NCI-H187 (cell line): ENCODE measurements around the gene SLC16A9.

Source experiments
- DNase-seq, 2 experiments: peaks; one replicate each; lab custom pipeline; 2025; lab: John Stamatoyannopoulos, UW

The SLC16A9 gene

DNA sequence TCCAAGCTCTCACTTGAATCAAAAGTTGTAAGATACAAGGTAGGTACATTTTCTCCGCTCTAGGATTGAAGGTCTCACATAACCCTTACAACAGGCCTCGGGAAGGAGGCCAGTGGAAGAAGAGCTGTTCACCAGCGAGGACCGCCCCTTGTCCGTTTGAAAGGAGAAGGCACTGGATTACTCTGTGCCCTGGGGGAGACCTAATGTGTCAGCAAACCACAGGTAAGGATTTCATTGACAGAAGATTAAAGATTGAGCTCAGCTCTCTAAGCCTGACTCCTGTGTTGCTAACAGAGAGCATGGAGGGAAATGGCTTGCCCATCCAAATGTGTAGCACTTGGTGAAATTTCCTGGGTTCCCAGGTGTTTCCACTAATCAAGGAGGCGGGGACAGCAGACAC, 81.2 kb downstream of the SLC16A9 start:
- DNase-seq, result no peak

DNA sequence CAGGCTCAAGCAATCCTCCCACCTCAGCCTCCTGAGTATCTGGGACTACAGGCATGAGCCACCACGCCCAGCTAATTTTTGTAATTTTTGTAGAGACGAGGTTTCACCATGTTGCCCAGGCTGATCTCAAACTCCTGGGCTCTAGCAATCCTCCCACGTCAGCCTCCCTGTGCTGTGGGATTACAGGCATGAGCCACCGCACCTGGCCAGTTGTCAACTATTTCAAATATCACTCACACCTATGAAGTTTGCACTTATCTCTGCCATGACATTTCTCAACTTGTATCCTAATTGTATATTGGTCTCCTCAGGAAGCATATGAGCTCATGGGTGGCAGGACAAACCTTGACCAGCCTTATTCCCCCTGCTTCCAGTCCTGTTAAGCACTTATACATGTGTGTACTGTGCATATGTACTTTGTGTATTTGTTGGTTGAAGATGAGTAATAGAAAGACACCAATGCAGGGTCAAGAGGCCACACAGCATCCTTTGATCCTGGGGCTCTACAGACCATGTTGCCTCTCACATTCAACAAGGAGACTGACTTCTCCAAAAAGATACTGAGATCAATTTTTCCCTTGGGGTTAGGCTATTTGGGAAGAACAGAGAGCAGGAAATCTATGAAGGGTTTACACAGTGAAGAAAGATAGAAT, 82.2 kb downstream of the SLC16A9 start:
- DNase-seq, result no peak

DNA sequence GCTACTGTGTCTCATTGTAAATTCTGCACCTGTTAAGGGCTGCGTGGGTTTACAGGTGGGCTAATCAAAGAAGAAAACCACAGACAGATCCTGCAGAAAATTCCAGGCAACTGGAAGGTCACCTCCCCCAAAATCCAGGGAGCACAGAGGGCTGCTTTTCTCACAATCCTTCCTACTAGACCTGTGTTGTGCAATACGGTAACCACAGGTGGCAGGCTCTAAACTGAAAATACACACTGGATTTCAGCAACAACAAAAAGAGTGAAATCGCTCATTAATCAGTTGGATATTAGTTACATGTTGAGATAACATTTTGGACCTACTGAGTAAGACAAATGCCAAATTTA, 83.2 kb downstream of the SLC16A9 start:
- no peak for DNase-seq

DNA sequence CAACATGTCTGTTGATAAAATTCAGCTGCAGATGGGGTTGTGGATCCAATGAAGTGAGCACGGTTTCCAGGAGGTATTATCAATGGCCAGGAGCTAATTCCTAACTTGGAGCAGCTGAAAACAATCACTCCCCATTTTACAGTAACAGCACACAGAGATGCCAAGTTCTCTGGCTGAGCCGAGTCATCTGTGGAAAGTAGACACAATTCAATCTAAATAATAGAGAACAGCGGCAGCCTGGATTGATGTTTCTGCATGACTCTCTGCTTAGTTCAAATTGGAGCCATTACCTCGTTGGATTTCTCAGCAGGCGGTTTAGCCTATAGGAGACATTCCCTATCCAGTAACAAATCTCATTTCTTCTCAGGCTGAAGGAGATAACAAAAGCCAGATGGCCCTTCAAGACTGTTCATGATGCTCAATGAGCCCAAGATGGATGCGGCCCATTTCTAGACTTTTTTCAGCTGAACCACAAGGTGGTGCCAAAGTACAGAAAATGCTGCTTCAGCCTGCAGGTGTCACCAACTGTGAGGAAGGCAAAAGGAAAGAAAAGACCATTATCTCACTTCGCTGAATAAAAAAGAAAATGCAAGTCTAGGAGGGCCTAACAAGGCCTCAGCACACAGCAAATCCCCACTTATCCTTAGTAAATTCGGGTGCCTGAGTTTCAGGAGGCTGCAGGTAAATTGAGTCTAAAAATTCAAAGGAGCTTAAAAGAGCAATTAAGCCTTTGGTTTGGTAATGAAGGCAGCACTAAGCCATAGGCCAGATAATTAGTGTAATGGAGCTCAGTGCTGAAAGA, 83.7 kb downstream of the SLC16A9 start:
- DNase-seq, result peak in 1 of 2 experiments; percentile 18

GRCh38 chr10:59624951-59625350, 84.7 kb downstream of the SLC16A9 start:
- no peak for DNase-seq

GRCh38 chr10:59624136-59624535, 85.5 kb downstream of the SLC16A9 start:
- no peak for DNase-seq

DNA sequence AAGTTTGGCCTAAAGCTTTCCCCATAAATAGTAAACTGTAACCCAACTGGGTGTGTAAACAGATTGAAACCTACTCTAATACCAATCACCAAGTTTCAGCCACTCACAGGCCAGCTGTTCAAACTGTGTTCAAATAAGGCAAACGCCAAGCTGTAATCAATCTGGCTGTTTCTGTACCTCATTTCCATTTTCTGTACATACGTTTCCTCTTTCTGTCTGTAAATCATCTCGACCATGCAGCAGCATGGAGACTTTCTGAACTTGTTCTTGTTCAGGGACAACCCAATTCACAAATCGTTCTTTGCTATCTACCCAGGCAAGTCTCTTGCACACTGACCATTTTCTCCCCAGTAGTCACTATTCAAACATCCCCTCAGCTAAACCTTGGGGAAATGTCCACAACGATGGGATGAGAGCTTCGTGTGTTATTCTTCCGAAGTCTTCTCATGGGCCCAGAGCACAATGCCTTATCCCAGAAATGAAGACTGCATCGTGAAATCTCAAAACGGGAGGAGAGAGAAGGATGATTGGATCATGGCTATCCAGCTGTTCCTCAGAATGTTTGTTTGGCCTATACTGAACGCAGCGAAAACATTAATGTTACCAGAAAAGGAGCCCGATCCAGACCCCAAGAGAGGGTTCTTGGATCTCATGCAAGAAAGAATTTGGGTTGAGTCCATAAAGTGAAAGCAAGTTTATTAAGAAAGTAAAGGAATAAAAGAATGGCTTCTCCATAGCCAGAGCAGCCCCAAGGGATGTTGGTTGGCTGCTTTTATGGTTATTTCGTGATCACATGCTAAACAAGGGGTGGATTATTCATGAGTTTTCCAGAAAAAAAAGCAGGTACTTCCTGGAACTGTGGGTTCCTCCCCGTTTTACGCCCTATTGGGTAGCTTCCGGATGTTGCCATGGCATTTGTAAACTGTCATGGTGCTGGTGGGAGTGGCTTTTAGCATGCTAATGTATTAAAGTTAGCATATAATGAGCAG, 86.2 kb downstream of the SLC16A9 start:
- DNase-seq, result no peak

- DNase-seq, result peak; percentile 5 to 26
Observed at GRCh38 chr10:59622320-59623132, 87.1 kb downstream of the SLC16A9 start.

GRCh38 chr10:59621771-59622170, 87.9 kb downstream of the SLC16A9 start:
- DNase-seq, result no peak

DNA sequence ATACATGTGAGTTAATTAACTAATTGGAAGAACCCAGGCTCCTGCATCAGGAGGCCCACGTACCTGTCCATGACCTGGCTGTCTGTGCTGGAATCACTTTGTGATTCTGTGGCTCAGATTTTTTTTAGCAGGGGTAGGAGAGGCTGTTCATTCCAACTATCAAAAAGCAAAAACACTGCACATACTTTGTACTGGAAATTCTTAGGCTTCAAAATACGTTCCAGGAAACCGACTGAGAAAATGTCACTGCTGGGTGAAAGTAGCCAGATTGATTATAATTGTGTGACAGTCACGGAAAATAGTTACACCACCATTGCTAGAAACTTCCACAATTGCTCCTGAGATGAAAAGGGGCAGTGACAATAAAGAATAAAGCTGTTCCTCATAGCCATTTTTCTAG, 91.0 kb downstream of the SLC16A9 start:
- no peak for DNase-seq

DNA sequence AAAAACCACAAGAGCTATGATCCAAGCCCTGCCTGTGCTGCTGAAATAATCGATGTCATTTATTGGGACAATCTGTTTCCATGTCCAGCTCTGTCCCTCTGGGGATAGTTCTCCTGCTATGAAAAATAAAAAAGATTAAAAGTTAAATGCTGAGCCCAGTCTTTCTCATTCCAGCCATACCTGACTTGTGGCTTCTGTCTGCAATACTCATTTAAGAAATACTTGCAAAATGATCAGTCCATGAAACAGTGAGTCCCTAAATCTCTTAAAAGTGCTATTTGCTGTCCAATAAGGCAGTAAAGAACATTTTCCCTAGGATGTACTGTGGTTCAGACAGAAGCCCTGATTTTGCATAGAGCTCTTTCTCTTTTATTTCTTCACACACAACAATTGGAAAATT, 91.7 kb downstream of the SLC16A9 start:
- no peak for DNase-seq

DNA sequence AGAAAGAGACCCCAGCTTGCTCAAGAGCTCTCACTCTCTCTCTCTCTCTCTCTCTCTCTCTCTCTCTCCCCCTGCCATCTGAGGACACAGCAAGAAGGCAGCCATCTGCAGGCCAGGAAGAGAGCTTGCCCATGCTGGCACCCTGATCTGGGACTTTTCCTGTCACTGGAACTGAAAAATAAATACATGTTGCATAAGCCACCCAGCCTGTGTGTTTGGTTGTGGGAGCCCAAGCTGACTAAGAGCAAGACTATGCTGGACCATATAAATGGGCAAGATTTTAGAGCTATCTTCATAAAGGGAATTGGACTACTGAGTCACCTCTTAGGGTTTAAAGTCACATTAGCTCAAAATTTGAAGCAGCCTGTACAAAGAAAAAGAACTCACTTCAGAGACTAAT, 98.6 kb downstream of the SLC16A9 start:
- no peak for DNase-seq

DNA sequence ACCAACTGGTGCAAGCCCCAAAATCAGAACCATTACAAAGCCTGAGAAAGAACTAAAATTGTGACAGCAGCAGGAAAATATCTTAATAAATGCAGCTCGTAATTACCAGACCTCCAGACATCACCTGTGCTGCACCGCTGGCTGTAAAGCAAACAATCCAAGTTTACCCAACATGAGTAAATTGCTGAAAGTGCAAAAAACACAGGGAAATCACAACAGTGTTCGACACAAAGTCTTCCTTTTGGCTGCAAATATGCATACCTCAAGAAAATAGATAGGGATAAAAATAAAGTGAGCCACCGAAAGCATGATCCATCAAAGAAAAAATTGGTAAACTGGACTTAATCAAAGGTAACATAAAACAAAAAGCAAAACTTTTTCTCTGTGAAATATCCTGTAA, 101.7 kb downstream of the SLC16A9 start:
- no peak for DNase-seq

DNA sequence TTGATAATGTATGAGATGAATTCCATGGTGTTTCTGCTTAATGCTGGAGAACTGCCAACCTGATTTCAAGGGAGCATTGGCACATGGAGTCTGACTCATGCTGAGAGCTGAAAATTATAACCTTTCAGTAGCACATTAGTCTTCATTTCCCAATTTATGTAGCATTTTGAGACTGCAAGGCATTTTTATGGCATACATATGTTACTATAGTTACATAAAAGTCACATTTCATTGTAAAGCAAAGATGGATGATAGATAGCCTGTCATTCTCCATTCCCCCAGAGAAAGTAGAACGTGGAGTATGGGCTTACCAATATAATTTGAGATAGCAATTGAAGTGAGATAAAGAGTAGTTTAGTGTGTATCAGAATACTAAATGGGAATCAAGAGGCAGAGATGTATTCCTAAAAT, 103.1 kb downstream of the SLC16A9 start:
- DNase-seq, result no peak

GRCh38 chr10:59601985-59602384, 107.7 kb downstream of the SLC16A9 start:
- DNase-seq, result no peak
